ENCODE results near the gene PIK3R5. TPM values are rescaled to one million over a fixed set of nuclear protein-coding genes. Genes with fewer than 3 reads are reported as not detected.

Gene PIK3R5
- polyA plus RNA-seq, 1 experiment, result 0.02 TPM

GRCh38 chr17:8963014-8963413 is 2.5 kb downstream of the PIK3R5 start:
- CTCF ChIA-PET, result no interaction called here
- TF ChIP-seq CTCF (IDR thresholded peaks at IDR 0.05; ENCODE audit: insufficient read depth, low read depth, low read length), result no peak
- Histone ChIP-seq H3K4me3 (ENCODE audit: low read depth, low read length) (no peak overlapping the region), H3K36me3 (ENCODE audit: control insufficient read depth, insufficient read depth, low read length) (no peaks in the 10 kb centered on the region; the same call in 1 of the 2 replicates), H3K27me3 (ENCODE audit: control insufficient read depth, insufficient read depth, low read length) (peaks cover 2% of the 10 kb centered on the region; the same call in 1 of the 2 replicates)
- POLR2A ChIA-PET, result no interaction called here
- no peak for DNase-seq (ENCODE audit: low read depth)

DNA sequence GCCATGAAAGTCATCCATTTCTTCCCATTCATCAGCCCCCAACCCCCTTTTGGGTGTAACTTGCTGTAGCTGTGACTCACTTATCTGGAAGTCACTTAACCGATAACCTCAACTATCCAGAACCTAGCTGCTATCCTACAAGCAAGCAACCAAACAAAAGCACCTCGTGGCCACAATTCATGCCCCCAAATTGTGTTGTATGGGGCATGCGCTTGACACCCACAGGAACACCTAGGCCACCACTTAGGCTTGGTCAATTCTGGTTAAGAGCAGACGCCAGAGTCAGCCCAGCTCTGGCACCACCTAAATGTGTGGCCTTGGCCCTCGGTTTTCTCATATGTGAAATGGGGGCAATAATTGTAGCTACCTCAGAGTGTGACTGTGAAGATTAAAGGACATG is 3.7 kb downstream of the PIK3R5 start:
- CTCF ChIA-PET, result interaction anchor here (0.6 kb wide), 1 partner anchor 143 kb away, joined by 3 read pairs; no protein-coding TSS in a partner anchor

DNA sequence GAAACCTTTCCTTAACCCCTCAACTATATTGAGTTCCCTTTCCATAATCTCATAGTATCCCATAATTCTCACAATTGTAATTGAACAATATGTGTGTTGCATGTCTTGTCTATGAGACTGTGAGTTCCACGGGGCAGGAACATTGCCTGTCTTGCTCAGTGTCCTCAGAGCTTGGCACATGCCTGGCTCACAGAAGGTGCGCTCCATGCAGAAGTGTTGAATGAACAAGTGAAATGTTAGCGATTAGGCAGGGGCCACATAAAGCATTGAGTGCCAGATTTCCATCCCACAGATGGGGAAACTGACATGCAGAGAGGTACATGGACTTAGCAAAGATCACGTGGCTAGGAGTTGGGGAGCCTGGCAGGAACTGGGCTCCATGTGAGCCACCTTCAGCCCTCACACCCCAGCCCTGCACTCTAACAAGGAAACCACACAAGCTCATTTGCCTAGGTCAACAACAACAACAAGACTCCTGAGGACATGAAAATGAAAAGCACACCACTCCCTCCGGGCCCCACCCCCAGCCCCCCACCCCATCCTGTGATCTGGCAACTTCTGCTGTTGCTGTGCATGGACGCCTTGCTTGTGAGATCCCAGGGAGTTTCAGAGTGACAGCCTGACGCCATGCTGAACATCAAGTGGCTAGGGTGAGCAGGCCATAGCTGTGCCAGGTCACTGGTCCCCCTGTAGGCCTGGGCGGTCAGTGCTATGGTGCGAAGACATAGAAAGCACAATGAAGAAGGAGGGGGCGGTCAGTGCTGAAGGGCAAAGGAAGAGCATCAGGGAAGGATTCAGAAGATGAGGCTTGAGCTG is 5.0 kb downstream of the PIK3R5 start:
- DNase-seq (ENCODE audit: low read depth), result no peak
- POLR2A ChIA-PET, result no interaction called here
- CTCF ChIA-PET, result no interaction called here
- peaks cover 2% of the 10 kb centered on the region; the same call in 1 of the 2 replicates for H3K27me3 ChIP-seq (ENCODE audit: control insufficient read depth, insufficient read depth, low read length)
- no peak overlapping the region for H3K4me3 ChIP-seq (ENCODE audit: low read depth, low read length)
- no peaks in the 10 kb centered on the region for H3K36me3 ChIP-seq (ENCODE audit: control insufficient read depth, insufficient read depth, low read length)
- TF ChIP-seq CTCF (IDR thresholded peaks at IDR 0.05; ENCODE audit: insufficient read depth, low read depth, low read length), result no peak

More for the DNA sequence above, 3.7 kb downstream of the PIK3R5 start:
- no peak for DNase-seq (ENCODE audit: low read depth)
- H3K4me3 ChIP-seq (ENCODE audit: low read depth, low read length), result no peak overlapping the region
- H3K36me3 ChIP-seq (ENCODE audit: control insufficient read depth, insufficient read depth, low read length), result no peaks in the 10 kb centered on the region; the same call in 1 of the 2 replicates
- no peak for TF ChIP-seq CTCF (IDR thresholded peaks at IDR 0.05; ENCODE audit: insufficient read depth, low read depth, low read length)
- POLR2A ChIA-PET, result no interaction called here
- peaks cover 2% of the 10 kb centered on the region; the same call in 1 of the 2 replicates for H3K27me3 ChIP-seq (ENCODE audit: control insufficient read depth, insufficient read depth, low read length)

DNA sequence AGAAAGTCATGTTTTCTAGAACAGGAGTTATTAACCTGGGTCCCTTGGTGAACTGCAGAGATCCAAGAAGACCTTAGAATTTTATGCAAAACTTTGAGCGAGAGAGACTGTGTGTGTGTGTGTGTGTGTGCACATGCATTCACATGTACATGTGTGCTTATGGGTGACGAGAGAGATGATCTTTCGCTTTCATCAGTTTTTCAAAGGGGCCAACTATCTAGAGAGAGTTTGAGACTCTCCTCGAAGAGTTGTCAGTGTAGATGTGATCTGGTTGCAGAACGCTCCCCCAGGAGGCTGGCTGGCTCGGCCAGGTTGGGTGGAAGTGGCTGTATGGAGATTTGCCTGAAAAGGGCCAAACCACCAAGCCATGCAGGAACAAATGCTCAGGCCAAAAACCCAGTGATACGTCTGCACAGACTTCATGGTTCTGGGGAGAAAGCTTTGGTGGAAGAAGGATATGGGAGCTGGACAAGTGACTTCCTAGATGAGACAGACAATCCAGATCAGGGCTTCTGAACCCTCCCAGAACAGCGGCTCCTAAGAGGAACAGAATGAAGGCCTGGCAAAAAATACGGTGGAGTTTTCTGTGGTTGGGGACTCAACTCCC is 6.1 kb downstream of the PIK3R5 start:
- H3K27me3 ChIP-seq (ENCODE audit: control insufficient read depth, insufficient read depth, low read length), result no peaks in the 10 kb centered on the region; the same call in 1 of the 2 replicates
- H3K4me3 ChIP-seq (ENCODE audit: low read depth, low read length), result no peak overlapping the region
- POLR2A ChIA-PET, result no interaction called here
- no peaks in the 10 kb centered on the region for H3K36me3 ChIP-seq (ENCODE audit: control insufficient read depth, insufficient read depth, low read length)
- CTCF ChIA-PET, result no interaction called here
- no peak for TF ChIP-seq CTCF (IDR thresholded peaks at IDR 0.05; ENCODE audit: insufficient read depth, low read depth, low read length)
- no peak for DNase-seq (ENCODE audit: low read depth)

DNA sequence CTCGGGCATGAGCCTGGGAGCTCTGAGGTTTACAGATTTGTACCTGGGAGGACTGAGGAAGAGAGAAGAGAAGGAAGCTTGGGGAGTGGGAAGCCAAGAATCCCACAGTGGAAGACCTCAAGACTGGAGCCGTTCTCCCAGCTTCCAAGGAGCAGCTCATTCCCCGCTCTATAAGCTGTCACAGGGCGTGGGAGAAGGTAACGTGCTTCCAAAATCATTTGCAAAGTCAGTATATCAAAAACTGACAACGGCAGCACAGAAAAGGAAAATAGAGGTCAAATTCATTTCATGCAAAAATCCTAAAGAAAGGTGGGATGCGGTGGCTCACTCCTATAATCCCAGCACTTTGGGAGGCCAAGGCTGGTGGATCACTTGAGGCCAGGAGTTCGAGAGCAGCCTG is 7.8 kb downstream of the PIK3R5 start:
- ChIA-PET POLR2A (no interaction called here), CTCF (no interaction called here)
- no peaks in the 10 kb centered on the region for H3K27me3 ChIP-seq (ENCODE audit: control insufficient read depth, insufficient read depth, low read length)
- no peaks in the 10 kb centered on the region for H3K36me3 ChIP-seq (ENCODE audit: control insufficient read depth, insufficient read depth, low read length)
- H3K4me3 ChIP-seq (ENCODE audit: low read depth, low read length), result no peak overlapping the region
- DNase-seq (ENCODE audit: low read depth), result no peak
- no peak for TF ChIP-seq CTCF (IDR thresholded peaks at IDR 0.05; ENCODE audit: insufficient read depth, low read depth, low read length)
